Measurements from ENCODE around the gene SLC2A4. TPM values are rescaled to one million over a fixed set of nuclear protein-coding genes. Genes with fewer than 3 reads are reported as not detected.

Gene SLC2A4
- under 0.01 TPM in 2 replicates for total RNA-seq
- 0.09 and 0.19 TPM in 2 replicates for polyA plus RNA-seq
- polyA plus RNA-seq (2012) = 0.09 and 0.23 TPM in 2 replicates
- 0.55 TPM in 1 of 2 replicates, not detected in the other for polyA minus RNA-seq (ENCODE audit: low replicate concordance)

GRCh38 chr17:7281074-7281952, at the start of gene SLC2A4:
Gene SLC2A4 (plus strand): TSS chr17:7281718. CDS start chr17:7281935, 217 bp downstream.
- H2AFZ ChIP-seq (ENCODE audit: low read length) = peak within 1 kb of the TSS; percentile 60
- peaks cover 8% of the 10 kb centered on the region for H3K4me1 ChIP-seq (ENCODE audit: control insufficient read depth, extremely low read depth, insufficient read depth, low read length)
- no peaks in the 10 kb centered on the region for H4K20me1 ChIP-seq (ENCODE audit: control insufficient read depth, extremely low read depth, insufficient read depth, low read length)
- TF ChIP-seq CTCF (conservative IDR thresholded peaks at IDR 0.05 in 1 of 2, IDR thresholded peaks at IDR 0.05 in 1 of 2; ENCODE audit: low read depth in 1 of 2, low read length in 2 of 2) (no peak), EZH2 (IDR thresholded peaks at IDR 0.05; ENCODE audit: low read length, missing control alignments) (no peak)
- H3K9me3 ChIP-seq (ENCODE audit: control insufficient read depth, insufficient read depth, low read depth, low read length) = no peaks in the 10 kb centered on the region
- peak within 1 kb of the TSS; percentile 32 to 53 (median 50) for H3K4me3 ChIP-seq (replicated peaks in 1 of 4; ENCODE audit: control extremely low read depth in 1 of 4, insufficient read depth in 1 of 4, low read depth in 3 of 4, low read length in 4 of 4)
- DNase-seq (ENCODE audit: low read depth in 2 of 2) = peak; percentile 82 to 93
- no peaks in the 10 kb centered on the region for H3K79me2 ChIP-seq (ENCODE audit: control insufficient read depth, insufficient read depth, low read length)
- peaks cover 34% of the 10 kb centered on the region for H3K27me3 ChIP-seq (ENCODE audit: control insufficient read depth, insufficient read depth, low read length)
- peak within 1 kb of the TSS; percentile 53 for H3K9ac ChIP-seq (ENCODE audit: insufficient read depth, low read length)
- no peaks in the 10 kb centered on the region for H3K36me3 ChIP-seq (ENCODE audit: control insufficient read depth, insufficient read depth, low read length)
- peak within 1 kb of the TSS; percentile 100 for H3K4me2 ChIP-seq (ENCODE audit: extremely low read depth, insufficient read depth, low read length)
- H3K27ac ChIP-seq (ENCODE audit: insufficient read depth, low read length) = peak within 1 kb of the TSS; percentile 43

DNA sequence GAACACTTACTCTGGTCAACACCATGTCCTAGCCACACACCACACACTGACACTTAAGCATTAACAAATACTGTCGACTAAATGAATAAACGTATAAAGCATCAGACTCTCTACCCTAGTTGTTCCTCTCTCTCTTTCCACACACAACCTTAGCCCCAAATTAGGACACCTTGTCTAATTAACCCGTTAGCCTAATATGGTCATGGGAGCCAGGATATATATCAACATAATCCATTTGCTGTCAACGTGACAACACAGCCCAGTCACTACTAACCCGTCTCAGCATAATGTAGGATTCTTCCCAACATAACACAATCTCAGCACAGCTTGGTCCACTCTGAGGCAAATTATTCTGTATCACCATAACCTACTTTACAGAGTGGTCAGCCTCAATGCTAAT, 49.4 kb upstream of the SLC2A4 start:
- peaks cover 76% of the 10 kb centered on the region for H3K79me2 ChIP-seq (ENCODE audit: control insufficient read depth, insufficient read depth, low read length)
- H3K36me3 ChIP-seq (ENCODE audit: control insufficient read depth, insufficient read depth, low read length) = peaks cover 43% of the 10 kb centered on the region
- H3K27ac ChIP-seq (ENCODE audit: insufficient read depth, low read length) = no peak overlapping the region

More for the DNA sequence above, 49.4 kb upstream of the SLC2A4 start:
- H3K4me1 ChIP-seq (ENCODE audit: control insufficient read depth, extremely low read depth, insufficient read depth, low read length) = peaks cover 16% of the 10 kb centered on the region
- H3K27me3 ChIP-seq (ENCODE audit: control insufficient read depth, insufficient read depth, low read length) = no peaks in the 10 kb centered on the region
- H3K9ac ChIP-seq (ENCODE audit: insufficient read depth, low read length) = no peak overlapping the region
- TF ChIP-seq EZH2 (IDR thresholded peaks at IDR 0.05; ENCODE audit: low read length, missing control alignments) (no peak), CTCF (conservative IDR thresholded peaks at IDR 0.05 in 1 of 2, IDR thresholded peaks at IDR 0.05 in 1 of 2; ENCODE audit: low read depth in 1 of 2, low read length in 2 of 2) (no peak)
- H3K9me3 ChIP-seq (ENCODE audit: control insufficient read depth, insufficient read depth, low read depth, low read length) = no peaks in the 10 kb centered on the region
- peak overlapping the region; percentile 70 for H3K4me2 ChIP-seq (ENCODE audit: extremely low read depth, insufficient read depth, low read length)
- no peak for DNase-seq (ENCODE audit: low read depth in 2 of 2)
- H3K4me3 ChIP-seq (replicated peaks in 1 of 4; ENCODE audit: control extremely low read depth in 1 of 4, insufficient read depth in 1 of 4, low read depth in 3 of 4, low read length in 4 of 4) = peak overlapping the region; percentile 1 to 98 (median 46)
- no peaks in the 10 kb centered on the region for H4K20me1 ChIP-seq (ENCODE audit: control insufficient read depth, extremely low read depth, insufficient read depth, low read length)
- no peak overlapping the region for H2AFZ ChIP-seq (ENCODE audit: low read length)
